ENCODE data around the gene PRR35. TPM values are rescaled to one million over a fixed set of nuclear protein-coding genes. Genes with fewer than 3 reads are reported as not detected.

PRR35 gene
- total RNA-seq, 1 experiment from 2014 or later: not detected

GRCh38 chr16:519841-520687 lies 40.1 kb upstream of the PRR35 start:
- H3K4me3 Mint-ChIP-seq (ENCODE audit: low read depth, unreplicated experiment): no peak overlapping the region
- no peaks in the 10 kb centered on the region for H3K27me3 Mint-ChIP-seq (ENCODE audit: unreplicated experiment)
- H3K27ac Mint-ChIP-seq (ENCODE audit: unreplicated experiment): no peak overlapping the region
- intact Hi-C loops (cut with micrococcal nuclease; ENCODE audit: unreplicated experiment): loop anchor here (10.0 kb wide), 1 partner anchor 115 kb away; the partner anchor contains the start of genes METTL26 and WFIKKN1
- no peak for DNase-seq
- no peaks in the 10 kb centered on the region for H3K9me3 Mint-ChIP-seq (ENCODE audit: low read depth, unreplicated experiment)
- TF ChIP-seq CTCF (IDR thresholded peaks at IDR 0.05; ENCODE audit: unreplicated experiment): no peak
- H3K4me1 Mint-ChIP-seq (ENCODE audit: low read depth, unreplicated experiment): peaks cover 9% of the 10 kb centered on the region
- CTCF ChIA-PET: interaction anchor here (0.7 kb wide), 1 partner anchor 14 kb away, joined by 3 read pairs; no protein-coding TSS in a partner anchor
- H3K36me3 Mint-ChIP-seq (ENCODE audit: insufficient read depth, unreplicated experiment): peaks cover 37% of the 10 kb centered on the region
- BruUV-seq (replicated peaks): no TSS peak

- no peak overlapping the region for H3K27ac Mint-ChIP-seq (ENCODE audit: unreplicated experiment)
- no peaks in the 10 kb centered on the region for H3K27me3 Mint-ChIP-seq (ENCODE audit: unreplicated experiment)
- no peak overlapping the region for H3K4me3 Mint-ChIP-seq (ENCODE audit: low read depth, unreplicated experiment)
- H3K4me1 Mint-ChIP-seq (ENCODE audit: low read depth, unreplicated experiment): peaks cover 16% of the 10 kb centered on the region
- no peak for TF ChIP-seq CTCF (IDR thresholded peaks at IDR 0.05; ENCODE audit: unreplicated experiment)
- H3K36me3 Mint-ChIP-seq (ENCODE audit: insufficient read depth, unreplicated experiment): peaks cover 44% of the 10 kb centered on the region
- CTCF ChIA-PET: no interaction called here
- no peak for DNase-seq
- H3K9me3 Mint-ChIP-seq (ENCODE audit: low read depth, unreplicated experiment): no peaks in the 10 kb centered on the region
- intact Hi-C loops (cut with micrococcal nuclease; ENCODE audit: unreplicated experiment): loop anchor here (10.0 kb wide), 1 partner anchor 114 kb away; the partner anchor contains the start of genes METTL26 and WFIKKN1
- no TSS peak for BruUV-seq (replicated peaks)
Measured at GRCh38 chr16:520847-521246, 39.3 kb upstream of the PRR35 start.

GRCh38 chr16:521381-522210 lies 38.6 kb upstream of the PRR35 start:
- no peaks in the 10 kb centered on the region for H3K9me3 Mint-ChIP-seq (ENCODE audit: low read depth, unreplicated experiment)
- intact Hi-C loops (cut with micrococcal nuclease; ENCODE audit: unreplicated experiment): loop anchor here (10.0 kb wide), 1 partner anchor 113 kb away; the partner anchor contains the start of genes METTL26 and WFIKKN1
- CTCF ChIA-PET: no interaction called here
- H3K4me3 Mint-ChIP-seq (ENCODE audit: low read depth, unreplicated experiment): no peak overlapping the region
- H3K27me3 Mint-ChIP-seq (ENCODE audit: unreplicated experiment): no peaks in the 10 kb centered on the region
- BruUV-seq (replicated peaks): no TSS peak
- peak; percentile 65 for DNase-seq
- peak overlapping the region; percentile 70 for H3K27ac Mint-ChIP-seq (ENCODE audit: unreplicated experiment)
- H3K36me3 Mint-ChIP-seq (ENCODE audit: insufficient read depth, unreplicated experiment): peaks cover 51% of the 10 kb centered on the region
- peak; percentile 41 for TF ChIP-seq CTCF (IDR thresholded peaks at IDR 0.05; ENCODE audit: unreplicated experiment)
- peaks cover 19% of the 10 kb centered on the region for H3K4me1 Mint-ChIP-seq (ENCODE audit: low read depth, unreplicated experiment)

- Mint-ChIP-seq H3K4me3 (ENCODE audit: low read depth, unreplicated experiment) (no peak overlapping the region), H3K27me3 (ENCODE audit: unreplicated experiment) (no peaks in the 10 kb centered on the region), H3K36me3 (ENCODE audit: insufficient read depth, unreplicated experiment) (peaks cover 60% of the 10 kb centered on the region), H3K4me1 (ENCODE audit: low read depth, unreplicated experiment) (peaks cover 19% of the 10 kb centered on the region), H3K27ac (ENCODE audit: unreplicated experiment) (peak overlapping the region; percentile 61), H3K9me3 (ENCODE audit: low read depth, unreplicated experiment) (no peaks in the 10 kb centered on the region)
- BruUV-seq (replicated peaks): no TSS peak
- no peak for TF ChIP-seq CTCF (IDR thresholded peaks at IDR 0.05; ENCODE audit: unreplicated experiment)
- CTCF ChIA-PET: interaction anchor here (1.0 kb wide), 1 partner anchor 10 kb away, joined by 6 read pairs; no protein-coding TSS in a partner anchor
- DNase-seq: no peak
- intact Hi-C loops (cut with micrococcal nuclease; ENCODE audit: unreplicated experiment): loop anchor here (10.0 kb wide), 1 partner anchor 112 kb away; the partner anchor contains the start of genes METTL26 and WFIKKN1
Measured at GRCh38 chr16:522320-523096, 37.7 kb upstream of the PRR35 start.

Measured in Calu3 (cell line).